ENCODE results near the gene PPFIBP1.

- TF ChIP-seq CTCF (IDR thresholded peaks at IDR 0.05) = no peak
- no peak for TF ChIP-seq EP300 (IDR thresholded peaks at IDR 0.05; ENCODE audit: borderline replicate concordance in 1 of 2, low read depth in 1 of 2, low read length in 1 of 2)
- no peak for TF ChIP-seq RFX5 (IDR thresholded peaks at IDR 0.05; ENCODE audit: low read length)
- TF ChIP-seq USF1 (IDR thresholded peaks at IDR 0.05; ENCODE audit: borderline replicate concordance, low read depth) = no peak
- TF ChIP-seq POLR2AphosphoS5 (IDR thresholded peaks at IDR 0.05; ENCODE audit: low read depth, low read length) = no peak
- TF ChIP-seq USF2 (IDR thresholded peaks at IDR 0.05; ENCODE audit: borderline replicate concordance, low read depth, low read length) = no peak
- no peak for TF ChIP-seq IRF3 (IDR thresholded peaks at IDR 0.05; ENCODE audit: low read depth, low read length)
- no peak for TF ChIP-seq TAF1 (IDR thresholded peaks at IDR 0.05; ENCODE audit: borderline replicate concordance, low read depth, low read length)
- no peak for TF ChIP-seq FOSL2 (IDR thresholded peaks at IDR 0.05; ENCODE audit: borderline replicate concordance, low read depth)
- no peak for TF ChIP-seq RAD21 (IDR thresholded peaks at IDR 0.05; ENCODE audit: low read length)
- no peak for TF ChIP-seq MAX (IDR thresholded peaks at IDR 0.05; ENCODE audit: low read depth)
- no peak for TF ChIP-seq MEF2A (IDR thresholded peaks at IDR 0.05; ENCODE audit: borderline replicate concordance, low read depth)
- no peak for TF ChIP-seq ZBTB33 (IDR thresholded peaks at IDR 0.05; ENCODE audit: borderline replicate concordance, low read depth)
- no peak for TF ChIP-seq MXI1 (IDR thresholded peaks at IDR 0.05; ENCODE audit: low read depth, low read length)
These were observed 2.0 kb upstream of the PPFIBP1 start for GRCh38 chr12:27521981-27522380.

Data from SK-N-SH (cell line).